Mononuclear cell (primary cell): ENCODE results near the gene PRDM16. TPM values are rescaled to one million over a fixed set of nuclear protein-coding genes. Genes with fewer than 3 reads are reported as not detected.

Experiments
- H3K27me3 ChIP-seq: 2 replicates; pipeline ENCODE4 v1.6.0; 2011; ENCODE audit warnings: low read length, control low read depth; ENCODE audit not compliant: insufficient read depth
- H3K4me1 ChIP-seq: 2 replicates; pipeline ENCODE4 v1.5.1; 2011; ENCODE audit warnings: mild to moderate bottlenecking, low read length, control low read depth; ENCODE audit not compliant: insufficient read depth
- H3K4me3 ChIP-seq: 2 replicates; pipeline ENCODE4 v1.5.1; 2011; ENCODE audit warnings: mild to moderate bottlenecking, low read length, moderate library complexity
- H3K9me3 ChIP-seq: 2 replicates; pipeline ENCODE4 v1.5.1; 2011; ENCODE audit warnings: low read depth, mild to moderate bottlenecking, control low read depth, low read length
- total RNA-seq: library from RNA; depleted of rRNA; stranded (reverse); fragments of >200 nt; gene quantifications from one replicate; pipeline ENCODE4 v1.2.3, GENCODE V29; 2012

Gene PRDM16
- total RNA-seq, 1 donor: not detected

DNA sequence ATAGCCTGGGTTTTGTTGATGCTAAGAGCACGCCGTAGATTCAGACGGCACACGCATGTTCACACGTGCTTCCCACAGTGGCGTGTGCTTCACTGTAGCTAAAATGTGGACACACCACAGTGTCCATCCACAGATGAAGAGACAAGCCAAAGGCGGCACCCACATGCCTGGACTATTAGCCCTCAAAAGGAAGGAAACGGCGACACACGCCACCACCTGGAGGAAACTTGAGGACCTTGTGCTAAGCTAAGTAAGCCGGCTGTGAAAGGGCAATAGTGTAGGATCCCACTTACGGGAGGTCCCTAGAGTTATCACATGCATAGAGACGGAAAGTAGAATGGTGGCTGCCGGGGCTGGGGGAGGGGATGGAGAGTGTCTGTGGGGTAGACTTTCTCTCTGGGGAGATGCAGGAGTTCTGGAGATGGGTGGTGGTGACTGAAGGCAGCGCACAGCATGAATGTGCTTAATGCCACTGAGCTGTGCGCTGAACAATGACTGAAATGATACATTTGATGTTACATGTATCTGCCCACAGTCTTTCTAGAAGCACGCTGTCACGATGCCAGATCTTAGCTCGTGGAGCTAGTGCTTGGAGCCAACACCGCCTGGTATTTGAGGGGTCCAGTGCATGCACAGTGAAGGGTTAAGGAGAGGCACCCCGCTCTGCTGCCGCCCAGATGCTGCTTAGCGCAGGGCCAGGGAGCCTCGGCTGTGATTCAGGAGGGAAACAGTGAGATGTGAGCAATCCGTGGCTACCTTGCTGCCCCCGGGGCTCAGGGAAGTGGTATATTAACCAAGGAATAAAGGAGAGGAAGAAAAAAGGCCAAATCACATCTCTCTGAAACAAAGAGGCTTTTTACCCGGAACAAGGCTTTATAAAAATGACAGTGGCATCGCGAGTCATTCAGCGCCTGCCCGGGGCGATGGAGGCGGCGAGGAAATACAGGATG, 103.7 kb downstream of the PRDM16 start:
- Histone ChIP-seq H3K4me1 (peaks cover 27% of the 10 kb centered on the region), H3K4me3 (no peak overlapping the region), H3K27me3 (no peaks in the 10 kb centered on the region), H3K9me3 (no peaks in the 10 kb centered on the region)

GRCh38 chr1:3173381-3173980, 104.5 kb downstream of the PRDM16 start:
- no peak overlapping the region for H3K4me3 ChIP-seq
- H3K9me3 ChIP-seq: no peaks in the 10 kb centered on the region
- peaks cover 27% of the 10 kb centered on the region for H3K4me1 ChIP-seq
- no peaks in the 10 kb centered on the region for H3K27me3 ChIP-seq

- H3K4me3 ChIP-seq: no peak overlapping the region
- H3K27me3 ChIP-seq: no peaks in the 10 kb centered on the region
- peaks cover 27% of the 10 kb centered on the region for H3K4me1 ChIP-seq
- H3K9me3 ChIP-seq: no peaks in the 10 kb centered on the region
Measured at GRCh38 chr1:3174487-3175247, 105.7 kb downstream of the PRDM16 start.

GRCh38 chr1:3175486-3175885, 106.5 kb downstream of the PRDM16 start:
- no peaks in the 10 kb centered on the region for H3K27me3 ChIP-seq
- no peak overlapping the region for H3K4me3 ChIP-seq
- H3K4me1 ChIP-seq: peaks cover 21% of the 10 kb centered on the region

DNA sequence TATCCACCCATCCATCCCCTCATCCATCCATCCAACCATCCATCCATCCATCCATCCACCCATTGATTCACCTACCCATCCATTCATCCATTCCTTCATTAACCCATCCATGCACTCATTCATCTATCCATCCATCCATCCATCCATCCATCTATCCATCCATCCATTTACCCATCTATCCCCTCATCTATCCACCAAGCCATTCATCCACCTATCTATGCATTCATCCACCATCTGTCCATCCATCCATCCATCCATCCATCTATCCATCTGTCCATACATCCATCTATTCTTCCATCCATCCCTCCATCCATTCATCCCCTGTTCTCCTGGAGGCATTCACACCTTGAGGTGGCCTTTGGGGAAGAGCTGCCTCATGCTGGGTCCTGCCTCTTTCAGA, 107.0 kb downstream of the PRDM16 start:
- no peak overlapping the region for H3K4me3 ChIP-seq
- H3K9me3 ChIP-seq: no peaks in the 10 kb centered on the region
- H3K4me1 ChIP-seq: peaks cover 19% of the 10 kb centered on the region
- no peaks in the 10 kb centered on the region for H3K27me3 ChIP-seq

More at GRCh38 chr1:3175486-3175885, 106.5 kb downstream of the PRDM16 start:
- no peaks in the 10 kb centered on the region for H3K9me3 ChIP-seq

- Histone ChIP-seq H3K9me3 (no peaks in the 10 kb centered on the region), H3K27me3 (no peaks in the 10 kb centered on the region), H3K4me1 (peaks cover 13% of the 10 kb centered on the region), H3K4me3 (no peak overlapping the region)
Measured at GRCh38 chr1:3176820-3177219, 107.8 kb downstream of the PRDM16 start.

GRCh38 chr1:3178279-3178678, 109.3 kb downstream of the PRDM16 start:
- Histone ChIP-seq H3K4me3 (no peak overlapping the region), H3K27me3 (peaks cover 4% of the 10 kb centered on the region), H3K9me3 (no peaks in the 10 kb centered on the region), H3K4me1 (peaks cover 13% of the 10 kb centered on the region)

DNA sequence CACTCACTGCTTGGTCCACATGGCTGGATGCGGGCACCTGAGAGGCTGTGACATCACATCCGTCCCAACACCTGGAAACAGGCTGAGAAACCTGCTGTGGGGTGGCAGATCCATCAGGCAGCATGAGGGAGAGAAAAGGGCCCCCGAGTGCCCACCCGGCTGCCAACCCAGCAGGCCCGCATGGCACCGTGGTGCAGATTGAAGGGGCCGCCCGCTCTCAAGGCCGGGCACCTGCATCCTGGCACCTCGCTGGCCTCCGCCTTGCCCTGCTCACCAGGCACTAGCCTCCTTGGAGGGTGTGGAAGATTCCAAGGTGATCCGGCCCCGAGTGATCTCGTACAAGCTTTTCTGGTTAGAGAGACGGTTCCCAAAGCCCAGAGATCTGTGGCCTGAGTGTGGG, 110.5 kb downstream of the PRDM16 start:
- Histone ChIP-seq H3K4me3 (no peak overlapping the region), H3K4me1 (peaks cover 11% of the 10 kb centered on the region), H3K9me3 (no peaks in the 10 kb centered on the region), H3K27me3 (peaks cover 13% of the 10 kb centered on the region)

DNA sequence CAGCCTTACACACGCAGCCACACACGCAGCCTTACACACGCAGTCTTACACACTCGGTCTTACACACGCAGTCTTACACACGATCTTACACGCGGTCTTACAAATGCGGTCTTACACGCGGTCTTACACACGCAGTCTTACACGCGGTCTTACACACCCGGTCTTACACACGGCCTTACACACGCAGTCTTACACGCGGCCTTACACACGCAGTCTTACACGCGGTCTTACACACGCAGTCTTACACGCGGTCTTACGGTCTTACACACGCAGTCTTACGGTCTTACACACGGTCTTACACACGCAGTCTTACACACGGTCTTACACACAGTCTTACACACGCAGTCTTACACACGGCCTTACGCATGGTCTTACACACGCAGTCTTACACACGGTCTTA, 111.9 kb downstream of the PRDM16 start:
- Histone ChIP-seq H3K9me3 (no peaks in the 10 kb centered on the region), H3K4me1 (no peaks in the 10 kb centered on the region), H3K27me3 (peaks cover 13% of the 10 kb centered on the region), H3K4me3 (no peak overlapping the region)

DNA sequence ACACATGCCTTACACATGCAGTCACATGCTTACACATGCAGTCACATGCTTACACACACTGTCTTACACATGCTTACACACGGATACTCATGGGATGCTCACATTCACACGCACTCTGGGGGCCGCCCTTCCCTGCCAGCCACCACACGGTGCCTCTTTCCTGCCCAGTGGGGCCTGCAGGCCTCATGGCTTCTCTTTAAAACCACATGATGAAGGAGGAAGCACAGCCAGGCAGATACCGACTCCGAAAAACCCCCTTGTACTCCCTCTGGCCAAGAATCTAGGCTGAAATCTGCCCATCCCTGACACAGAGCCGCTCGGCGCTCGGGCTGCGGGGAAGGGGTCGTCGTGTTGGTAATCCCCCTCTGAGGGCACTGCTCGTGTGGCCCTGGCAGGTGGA, 113.0 kb downstream of the PRDM16 start:
- H3K4me1 ChIP-seq: no peaks in the 10 kb centered on the region
- no peak overlapping the region for H3K4me3 ChIP-seq
- H3K9me3 ChIP-seq: no peaks in the 10 kb centered on the region

DNA sequence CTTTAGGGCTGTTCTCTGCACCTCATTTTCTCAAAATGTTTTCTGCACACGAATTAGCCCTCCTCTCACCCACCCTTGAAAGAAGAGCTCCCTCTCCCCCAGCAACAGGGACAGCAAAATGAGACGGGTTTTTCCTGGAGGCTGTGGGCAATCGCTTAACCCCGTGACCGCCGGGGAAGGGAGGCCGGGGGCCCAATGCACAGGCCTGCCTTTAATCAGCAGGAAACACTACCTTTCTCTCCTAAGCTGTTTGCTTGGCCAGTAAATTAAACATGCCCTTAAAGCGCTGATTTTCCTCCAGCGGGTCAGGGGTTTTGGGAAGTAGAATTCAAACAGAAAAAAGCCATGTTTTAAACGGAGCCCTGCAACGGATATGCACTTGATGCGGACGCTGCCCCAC, 114.4 kb downstream of the PRDM16 start:
- H3K4me1 ChIP-seq: no peaks in the 10 kb centered on the region
- H3K27me3 ChIP-seq: peaks cover 13% of the 10 kb centered on the region
- no peak overlapping the region for H3K4me3 ChIP-seq
- no peaks in the 10 kb centered on the region for H3K9me3 ChIP-seq

More for the DNA sequence above, 113.0 kb downstream of the PRDM16 start:
- peaks cover 13% of the 10 kb centered on the region for H3K27me3 ChIP-seq

DNA sequence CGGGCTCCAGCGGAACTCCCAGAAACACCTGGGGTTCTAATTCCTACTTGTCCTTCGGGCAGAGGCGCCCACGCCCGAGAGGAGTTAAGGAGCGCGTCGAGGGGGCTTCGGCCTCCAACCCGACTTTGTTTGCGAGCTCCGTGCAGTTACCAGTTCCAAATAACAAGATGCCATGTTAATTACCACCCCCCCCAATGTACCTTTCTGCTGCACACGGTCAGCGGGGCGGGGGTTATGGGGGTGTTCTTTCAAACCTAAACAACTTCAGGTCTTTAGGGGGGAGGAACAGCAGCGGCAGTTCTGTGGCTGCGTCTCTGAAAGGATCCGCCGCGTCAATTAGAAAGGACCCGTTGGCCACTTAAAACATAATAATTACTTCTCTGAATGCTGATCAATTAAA, 114.8 kb downstream of the PRDM16 start:
- no peak overlapping the region for H3K4me3 ChIP-seq
- peaks cover 13% of the 10 kb centered on the region for H3K27me3 ChIP-seq
- no peaks in the 10 kb centered on the region for H3K4me1 ChIP-seq
- no peaks in the 10 kb centered on the region for H3K9me3 ChIP-seq

DNA sequence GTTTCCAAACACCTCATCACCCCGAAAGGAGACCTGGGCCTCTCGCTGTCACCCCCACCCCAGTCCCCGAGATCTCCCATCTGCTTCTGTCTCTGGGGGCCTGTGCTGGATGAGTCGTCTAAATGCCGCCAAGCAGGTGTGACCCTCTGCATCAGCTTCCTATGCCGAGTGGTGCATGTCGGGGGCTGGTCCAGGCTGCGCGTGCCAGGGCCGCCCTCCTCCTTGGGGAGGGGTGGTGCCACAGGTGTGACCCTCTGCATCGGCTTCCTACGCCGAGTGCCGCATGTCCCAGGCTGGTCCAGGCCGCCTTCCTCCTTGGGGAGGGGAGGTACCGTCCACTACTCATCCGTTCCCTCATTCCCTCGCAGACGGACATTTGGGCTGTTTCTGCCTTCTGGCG, 115.7 kb downstream of the PRDM16 start:
- Histone ChIP-seq H3K4me3 (no peak overlapping the region), H3K27me3 (peaks cover 13% of the 10 kb centered on the region), H3K9me3 (no peaks in the 10 kb centered on the region), H3K4me1 (no peaks in the 10 kb centered on the region)

GRCh38 chr1:3185896-3186525, 117.0 kb downstream of the PRDM16 start:
- H3K4me3 ChIP-seq: no peak overlapping the region
- H3K4me1 ChIP-seq: no peaks in the 10 kb centered on the region
- no peaks in the 10 kb centered on the region for H3K9me3 ChIP-seq
- H3K27me3 ChIP-seq: peaks cover 13% of the 10 kb centered on the region

DNA sequence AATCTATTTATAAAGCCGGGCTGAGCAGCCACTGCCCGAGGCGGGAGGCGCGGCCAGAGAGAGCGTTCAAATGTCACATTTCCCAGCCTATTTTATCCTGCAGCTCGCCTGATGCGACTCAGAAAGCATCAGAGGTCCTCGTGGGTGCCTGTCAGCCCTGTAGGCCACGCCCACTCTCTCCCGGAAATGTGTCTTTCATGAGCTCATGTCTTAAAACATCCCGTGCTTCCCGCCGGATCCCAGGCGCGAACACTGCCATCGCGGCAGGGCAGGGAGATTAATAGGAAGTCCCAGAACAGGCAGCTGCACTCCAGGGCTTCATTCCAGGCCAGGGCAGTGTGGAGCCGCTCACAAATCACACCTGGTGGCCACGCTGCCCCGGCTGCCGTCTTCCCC, 117.5 kb downstream of the PRDM16 start:
- no peaks in the 10 kb centered on the region for H3K4me1 ChIP-seq
- no peaks in the 10 kb centered on the region for H3K9me3 ChIP-seq
- no peak overlapping the region for H3K4me3 ChIP-seq
- H3K27me3 ChIP-seq: peaks cover 13% of the 10 kb centered on the region
